Lung (tissue), 12 donors: Measurements from ENCODE around the gene TMIGD2. TPM values are rescaled to one million over a fixed set of nuclear protein-coding genes. Genes with fewer than 3 reads are reported as not detected.
"Not testable (repeated sequence)": the region's sequence is repeated elsewhere in the genome, so short reads cannot be mapped to it uniquely, and the experiment has no call there.

Source experiments
- ATAC-seq: fragments of 200-7000 bp; cut with Tn5 transposase; one replicate; pipeline ENCODE4 v1.9.1; 2020; ENCODE audit warnings: moderate number of reproducible peaks; ENCODE audit not compliant: insufficient read depth, low FRiP score
- DNase-seq, 3 donors: peaks; one replicate each; pipeline ENCODE4 v3.0.0-alpha.2; 2013 to 2017
- H3K27ac ChIP-seq, 2 donors: one replicate each; pipeline ENCODE4 v1.5.1; 2013; ENCODE audit warnings: mild to moderate bottlenecking in 2 of 2, moderate library complexity in 2 of 2, control low read depth in 1 of 2, inconsistent platforms in 1 of 2, low read depth in 1 of 2, low read length in 1 of 2
- H3K27me3 ChIP-seq, 3 donors: one replicate each; pipeline ENCODE4 v1.5.1; 2013; ENCODE audit warnings: low read length in 2 of 3; ENCODE audit not compliant: control insufficient read depth in 3 of 3, insufficient read depth in 3 of 3
- H3K36me3 ChIP-seq, 4 donors: one replicate each; pipeline ENCODE4 v1.5.1; 2013; ENCODE audit warnings: low read length in 4 of 4, mild to moderate bottlenecking in 1 of 4, moderate library complexity in 1 of 4; ENCODE audit not compliant: control insufficient read depth in 4 of 4, insufficient read depth in 4 of 4
- H3K4me1 ChIP-seq, 5 donors: one replicate each; pipeline ENCODE4 v1.5.1; 2013; ENCODE audit warnings: low read length in 5 of 5, mild to moderate bottlenecking in 2 of 5, moderate library complexity in 1 of 5; ENCODE audit not compliant: control insufficient read depth in 5 of 5, insufficient read depth in 5 of 5
- H3K4me3 ChIP-seq: one replicate; pipeline ENCODE4 v1.5.1; 2013; ENCODE audit warnings: mild to moderate bottlenecking, control low read depth, moderate library complexity
- H3K9ac ChIP-seq, 2 donors: one replicate each; pipeline ENCODE4 v1.5.1; 2013; ENCODE audit warnings: low read length in 2 of 2, control low read depth in 1 of 2; ENCODE audit not compliant: insufficient read depth in 1 of 2
- H3K9me3 ChIP-seq, 4 donors: one replicate each; pipeline ENCODE4 v1.5.1; 2013; ENCODE audit warnings: low read length in 3 of 4, mild to moderate bottlenecking in 1 of 4, moderate library complexity in 1 of 4; ENCODE audit not compliant: control insufficient read depth in 4 of 4, insufficient read depth in 3 of 4
- CTCF ChIP-seq: IDR thresholded peaks from 2 replicates; pipeline ENCODE4 v1.5.1; 2012; ENCODE audit warnings: mild to moderate bottlenecking; ENCODE audit errors: control extremely low read depth, extremely low read depth
- WGBS, 2 donors: extraction: QIAGEN DNeasy Blood & Tissue Kit; methylation state at CpG; one replicate each; pipeline ENCODE4 v1.1.7; 2013; 5-methylcytosine and 5-hydroxymethylcytosine counted together
- polyA plus RNA-seq, 2 donors: library from polyadenylated mRNA; stranded (reverse); fragments of 200-250 nt; gene quantifications; one replicate each; pipeline ENCODE4 v1.2.1, GENCODE V29; 2013
- total RNA-seq, 2 donors: library from RNA; depleted of rRNA in 1 of 2; stranded (reverse); fragments of >200 nt in 1 of 2; gene quantifications; one replicate each; pipeline ENCODE4 v1.2.1, GENCODE V29; 2014 to 2021
- donor health status: control.
- donor health status: control.
- donor health status: Bipolar disorder and iron deficiency.
- donor health status: healthy.
- donor health status: DM: yes; HTN: yes; CAD: no.

Gene TMIGD2
- total and polyA plus RNA-seq, 4 donors: 0.34 to 1.7 (median 1.1) TPM

- no peak for ATAC-seq
- Histone ChIP-seq H3K9me3 (peaks cover 0 to 3% (median 0%) of the 10 kb centered on the region in 4 donors), H3K9ac (no peak overlapping the region), H3K4me3 (no peak overlapping the region), H3K4me1 (peaks cover 0 to 6% (median 0%) of the 10 kb centered on the region in 5 donors), H3K36me3 (no peaks in the 10 kb centered on the region), H3K27ac (no peak overlapping the region), H3K27me3 (no peaks in the 10 kb centered on the region)
- no peak for TF ChIP-seq CTCF
- 85 to 89% methylated on average over 15 of the region's 15 CpGs for WGBS, 2 donors
- DNase-seq: no peak
Measured at GRCh38 chr19:4292515-4292914, 9.7 kb downstream of the TMIGD2 start.

GRCh38 chr19:4291184-4291732, 10.9 kb downstream of the TMIGD2 start:
- no peak for TF ChIP-seq CTCF
- no peaks in the 10 kb centered on the region for H3K36me3 ChIP-seq
- no peak overlapping the region for H3K9ac ChIP-seq
- DNase-seq (no peak), ATAC-seq (no peak)
- no peak overlapping the region for H3K27ac ChIP-seq
- no peak overlapping the region for H3K4me3 ChIP-seq
- 68 to 73% methylated on average over 8 of the region's 8 CpGs for WGBS, 2 donors
- H3K4me1 ChIP-seq: peaks cover 0 to 1% (median 0%) of the 10 kb centered on the region in 5 donors
- H3K27me3 ChIP-seq: no peaks in the 10 kb centered on the region
- peaks cover 0 to 3% (median 0%) of the 10 kb centered on the region in 4 donors for H3K9me3 ChIP-seq

GRCh38 chr19:4288091-4288777, 14.0 kb downstream of the TMIGD2 start:
- no peaks in the 10 kb centered on the region for H3K27me3 ChIP-seq
- 81 to 83% methylated on average over 16 of the region's 16 CpGs for WGBS, 2 donors
- H3K9me3 ChIP-seq: peaks cover 0 to 3% (median 0%) of the 10 kb centered on the region in 4 donors
- DNase-seq (no peak), ATAC-seq (no peak)
- H3K4me1 ChIP-seq: no peaks in the 10 kb centered on the region
- no peak overlapping the region for H3K27ac ChIP-seq
- no peaks in the 10 kb centered on the region for H3K36me3 ChIP-seq
- no peak for TF ChIP-seq CTCF
- no peak overlapping the region for H3K9ac ChIP-seq
- H3K4me3 ChIP-seq: no peak overlapping the region

- H3K4me3 ChIP-seq, H3K9ac ChIP-seq, H3K27me3 ChIP-seq, H3K9me3 ChIP-seq, H3K27ac ChIP-seq, DNase-seq, H3K36me3 ChIP-seq, H3K4me1 ChIP-seq, ATAC-seq: not testable (repeated sequence)
- 82 to 87% methylated on average over 4 of the region's 4 CpGs for WGBS, 2 donors
Measured at GRCh38 chr19:4286141-4286540, 16.0 kb downstream of the TMIGD2 start.
